ENCODE data around the gene RMND5B.

DNA sequence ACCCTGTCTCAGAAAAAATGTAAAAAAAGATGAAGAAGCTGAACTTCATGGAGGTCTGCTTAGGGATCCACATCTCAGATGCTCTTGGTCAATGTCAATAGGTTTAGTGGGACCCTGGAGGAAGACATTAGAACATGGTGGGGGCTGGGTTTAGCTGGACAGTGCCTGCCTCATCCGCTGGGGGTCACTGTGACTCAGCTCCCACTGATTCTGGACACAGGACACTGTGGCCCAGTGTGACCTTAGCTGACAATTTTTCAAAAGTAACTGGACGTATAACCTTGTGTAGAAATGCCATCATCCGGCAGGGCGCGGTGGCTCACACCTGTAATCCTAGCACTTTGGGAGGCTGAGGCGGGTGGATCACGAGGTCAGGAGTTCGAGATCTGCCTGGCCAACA lies 66.2 kb downstream of the RMND5B start:
- TF ChIP-seq, protein P1, sequence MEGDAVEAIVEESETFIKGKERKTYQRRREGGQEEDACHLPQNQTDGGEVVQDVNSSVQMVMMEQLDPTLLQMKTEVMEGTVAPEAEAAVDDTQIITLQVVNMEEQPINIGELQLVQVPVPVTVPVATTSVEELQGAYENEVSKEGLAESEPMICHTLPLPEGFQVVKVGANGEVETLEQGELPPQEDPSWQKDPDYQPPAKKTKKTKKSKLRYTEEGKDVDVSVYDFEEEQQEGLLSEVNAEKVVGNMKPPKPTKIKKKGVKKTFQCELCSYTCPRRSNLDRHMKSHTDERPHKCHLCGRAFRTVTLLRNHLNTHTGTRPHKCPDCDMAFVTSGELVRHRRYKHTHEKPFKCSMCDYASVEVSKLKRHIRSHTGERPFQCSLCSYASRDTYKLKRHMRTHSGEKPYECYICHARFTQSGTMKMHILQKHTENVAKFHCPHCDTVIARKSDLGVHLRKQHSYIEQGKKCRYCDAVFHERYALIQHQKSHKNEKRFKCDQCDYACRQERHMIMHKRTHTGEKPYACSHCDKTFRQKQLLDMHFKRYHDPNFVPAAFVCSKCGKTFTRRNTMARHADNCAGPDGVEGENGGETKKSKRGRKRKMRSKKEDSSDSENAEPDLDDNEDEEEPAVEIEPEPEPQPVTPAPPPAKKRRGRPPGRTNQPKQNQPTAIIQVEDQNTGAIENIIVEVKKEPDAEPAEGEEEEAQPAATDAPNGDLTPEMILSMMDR (IDR thresholded peaks at IDR 0.05) = peak; percentile 27 to 53 (median 45)
- no peak for TF ChIP-seq POLR2A (IDR thresholded peaks at IDR 0.05)

Measured in right lobe of liver (tissue), 4 donors.